ENCODE data around the gene SCN10A.

Gene SCN10A

DNA sequence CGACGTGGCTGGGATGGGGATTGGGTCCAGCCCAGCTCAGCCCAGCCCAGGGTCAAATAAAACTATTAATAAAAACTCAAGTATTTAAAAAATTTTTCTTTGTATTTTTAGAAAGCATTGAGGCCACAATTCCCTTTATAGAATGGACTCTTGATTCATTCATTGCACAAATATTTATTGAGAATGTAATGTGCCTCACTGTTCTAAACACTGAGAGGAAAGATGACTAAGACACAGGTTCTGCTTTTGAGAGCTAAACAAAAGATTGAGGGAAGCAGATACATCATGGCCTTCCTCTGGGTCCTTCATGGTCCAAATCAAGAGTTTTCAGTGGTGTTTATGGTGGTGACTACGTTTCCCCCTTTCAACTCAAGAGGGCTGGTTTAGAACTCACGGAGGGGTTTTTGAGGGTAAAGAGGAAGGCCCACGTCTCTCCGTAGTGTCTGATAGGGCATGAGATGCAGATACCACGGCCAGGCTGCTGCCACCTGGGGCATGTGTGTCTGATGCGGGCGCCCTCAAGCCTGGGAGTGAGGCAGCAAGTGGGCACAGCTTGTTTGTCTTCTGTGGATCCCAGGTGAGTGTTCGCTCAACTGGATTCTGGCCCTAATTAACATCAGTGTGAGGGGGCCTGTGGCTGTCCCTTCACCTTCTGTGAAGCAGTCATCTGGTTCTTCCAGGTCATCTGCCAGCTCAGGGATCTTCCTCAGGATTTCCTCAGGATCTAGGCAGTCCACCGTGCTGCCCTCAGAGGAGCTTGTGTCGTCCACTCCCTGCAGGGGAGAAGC lies 93.0 kb downstream of the SCN10A start:
- no peak for DNase-seq (ENCODE audit: low read depth in 2 of 3, low spot score in 1 of 3)

DNA sequence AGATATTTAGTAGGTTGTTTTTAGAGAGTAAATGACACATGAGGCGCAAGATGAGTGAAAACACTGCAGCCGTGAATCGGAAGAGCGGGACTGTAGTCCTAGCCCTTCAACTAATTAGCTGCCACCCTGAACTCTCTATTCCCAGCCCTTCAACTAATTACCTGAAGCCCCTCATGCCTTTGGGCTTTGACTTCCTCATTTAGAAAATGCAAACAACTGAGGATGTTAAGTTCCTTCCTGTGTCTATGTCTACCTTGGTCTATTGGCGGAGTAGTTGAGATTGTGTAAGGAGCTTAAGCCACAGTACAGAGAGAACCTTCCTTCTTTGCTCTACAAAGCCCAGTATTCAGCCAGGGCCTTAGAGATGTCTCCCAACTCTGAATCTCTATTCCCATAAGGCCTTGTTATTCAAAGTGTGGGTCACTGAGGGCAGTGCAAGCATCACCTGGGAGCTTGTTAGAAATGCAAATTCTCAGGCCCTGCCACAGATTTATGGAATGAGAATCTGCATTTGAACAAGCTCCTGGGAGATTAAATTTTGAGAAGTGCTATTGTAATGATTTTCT lies 94.7 kb downstream of the SCN10A start:
- no peak for DNase-seq (ENCODE audit: low read depth in 2 of 3, low spot score in 1 of 3)

- DNase-seq (ENCODE audit: low read depth in 2 of 3, low spot score in 1 of 3): no peak
Measured at GRCh38 chr3:38720465-38720864, 95.6 kb downstream of the SCN10A start.

DNA sequence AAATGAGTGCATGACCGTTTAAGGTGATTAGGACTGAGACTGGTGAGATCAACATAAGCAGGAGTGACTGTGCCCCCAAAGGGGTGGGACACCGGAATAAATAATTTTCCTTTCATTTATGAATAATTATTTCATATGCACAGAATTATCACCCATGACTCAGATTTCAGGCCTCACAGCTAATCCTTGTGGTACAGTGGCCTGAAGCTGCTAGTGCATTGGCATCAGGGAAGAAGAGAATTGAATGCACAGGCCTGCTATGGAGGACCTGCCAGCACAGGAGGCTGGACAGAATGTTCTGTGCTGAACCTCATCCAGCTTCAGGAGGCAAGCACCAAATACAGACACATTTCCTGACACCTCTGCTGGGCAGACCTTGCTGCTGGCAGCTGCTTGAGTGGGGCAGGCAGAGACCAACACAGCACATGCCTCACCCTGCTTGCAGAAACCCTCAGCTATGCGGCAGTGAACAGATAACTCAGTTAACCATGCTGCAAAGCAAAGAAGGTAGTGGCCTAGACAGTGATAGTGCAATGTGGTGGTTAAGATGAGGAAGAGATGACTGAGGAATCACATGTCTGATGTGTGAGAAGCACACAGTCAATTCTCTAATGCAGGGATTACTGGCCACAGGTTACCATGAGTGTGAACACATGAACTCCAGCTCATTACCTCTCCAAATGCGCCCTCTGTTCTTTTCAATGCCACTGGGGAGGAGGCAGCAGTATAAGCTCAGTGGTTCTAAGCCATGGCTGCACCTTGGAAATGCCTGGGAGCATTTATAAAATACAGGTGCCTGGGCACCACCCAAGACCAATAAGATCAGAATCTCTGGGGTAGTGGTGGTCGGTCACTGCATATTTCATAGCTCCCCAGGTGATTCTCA lies 98.4 kb downstream of the SCN10A start:
- no peak for DNase-seq (ENCODE audit: low read depth in 2 of 3, low spot score in 1 of 3)

DNA sequence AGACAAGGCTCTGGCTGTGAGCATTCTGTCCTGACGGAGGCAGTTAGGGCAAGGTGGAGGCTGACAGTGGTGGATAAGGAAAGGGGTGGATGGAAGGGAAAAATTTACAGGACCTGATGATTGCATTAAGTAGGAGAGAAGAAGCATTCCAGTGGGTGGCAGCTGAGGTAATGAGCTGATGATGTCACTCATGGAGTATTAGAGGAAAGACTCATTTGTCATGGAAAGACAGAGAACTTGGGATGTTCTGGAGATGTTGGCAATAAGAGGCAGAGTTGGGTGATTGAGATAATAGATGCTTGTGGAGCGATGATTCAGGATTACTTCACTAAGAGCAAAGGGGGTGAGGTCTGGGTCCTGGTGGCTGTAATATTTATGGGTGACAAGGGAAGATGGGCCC lies 102.9 kb downstream of the SCN10A start:
- no peak for DNase-seq (ENCODE audit: low read depth in 2 of 3, low spot score in 1 of 3)

DNA sequence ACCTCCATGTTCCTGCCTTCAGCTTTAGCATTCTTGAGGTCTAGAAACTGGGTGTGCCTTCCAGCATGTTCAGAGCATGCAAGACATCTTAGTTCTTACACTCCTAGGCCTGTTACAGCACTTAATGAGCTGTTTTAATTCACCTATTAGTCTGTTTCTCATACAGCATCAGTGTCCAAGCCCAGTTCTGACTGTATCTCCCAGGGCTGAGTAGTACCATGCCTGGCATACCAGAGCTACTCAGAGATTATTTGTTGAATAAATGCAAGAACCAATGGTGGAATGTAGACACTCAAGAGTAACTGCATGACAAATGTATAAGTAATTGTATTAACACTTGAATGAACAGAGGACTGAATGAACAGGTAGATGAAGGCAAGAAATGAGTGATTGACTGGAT lies 104.7 kb downstream of the SCN10A start:
- no peak for DNase-seq (ENCODE audit: low read depth in 2 of 3, low spot score in 1 of 3)

DNA sequence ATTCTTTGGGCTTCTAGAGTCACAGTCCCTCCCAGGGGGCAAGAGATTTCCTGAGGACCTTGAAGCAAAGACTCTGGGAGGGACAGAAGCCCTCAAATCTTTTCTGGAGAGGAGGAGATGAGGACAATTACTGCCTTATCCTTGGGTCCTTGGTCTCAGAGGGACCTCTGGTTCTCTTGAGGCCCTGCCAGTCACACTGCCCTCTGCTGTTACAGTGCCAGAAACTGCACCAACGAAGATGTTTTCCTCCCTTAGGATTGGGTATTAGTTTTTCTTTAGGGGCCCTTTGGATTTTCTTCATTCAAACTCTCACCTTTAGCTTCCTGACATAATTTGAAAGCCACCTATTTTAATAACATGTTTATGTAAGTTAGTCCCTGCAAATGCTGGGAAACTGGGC lies 108.3 kb downstream of the SCN10A start:
- no peak for DNase-seq (ENCODE audit: low read depth in 2 of 3, low spot score in 1 of 3)

- no peak for DNase-seq (ENCODE audit: low read depth in 2 of 3, low spot score in 1 of 3)
Measured at GRCh38 chr3:38706961-38707360, 109.1 kb downstream of the SCN10A start.

GRCh38 chr3:38702231-38702630 lies 113.8 kb downstream of the SCN10A start:
- DNase-seq (ENCODE audit: low read depth in 2 of 3, low spot score in 1 of 3): no peak

- no peak for DNase-seq (ENCODE audit: low read depth in 2 of 3, low spot score in 1 of 3)
Measured at GRCh38 chr3:38698760-38699159, 117.3 kb downstream of the SCN10A start.

- DNase-seq (ENCODE audit: low read depth in 2 of 3, low spot score in 1 of 3): no peak
Measured at GRCh38 chr3:38698061-38698460, 118.0 kb downstream of the SCN10A start.

DNA sequence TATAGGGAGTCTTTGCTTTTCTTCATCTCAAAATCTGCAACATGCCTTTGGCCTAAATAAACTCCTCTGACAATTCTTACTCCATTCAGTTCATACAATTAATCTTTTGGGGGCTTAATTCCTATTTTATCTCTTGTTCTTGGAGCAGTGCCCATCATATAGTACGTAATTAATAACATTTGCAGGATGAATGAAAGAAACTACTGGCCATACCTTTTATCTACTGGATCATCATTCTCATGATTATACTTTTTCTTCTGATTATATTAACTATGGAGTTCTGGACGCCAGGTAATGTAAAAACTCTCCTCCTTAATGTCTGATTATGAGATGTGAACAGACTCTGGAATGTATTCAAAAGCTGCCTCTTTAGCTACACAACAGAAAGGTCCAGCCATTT lies 120.0 kb downstream of the SCN10A start:
- no peak for DNase-seq (ENCODE audit: low read depth in 2 of 3, low spot score in 1 of 3)

GRCh38 chr3:38690185-38690584 lies 125.8 kb downstream of the SCN10A start:
- no peak for DNase-seq (ENCODE audit: low read depth in 2 of 3, low spot score in 1 of 3)

GRCh38 chr3:38689774-38690173 lies 126.2 kb downstream of the SCN10A start:
- no peak for DNase-seq (ENCODE audit: low read depth in 2 of 3, low spot score in 1 of 3)

DNA sequence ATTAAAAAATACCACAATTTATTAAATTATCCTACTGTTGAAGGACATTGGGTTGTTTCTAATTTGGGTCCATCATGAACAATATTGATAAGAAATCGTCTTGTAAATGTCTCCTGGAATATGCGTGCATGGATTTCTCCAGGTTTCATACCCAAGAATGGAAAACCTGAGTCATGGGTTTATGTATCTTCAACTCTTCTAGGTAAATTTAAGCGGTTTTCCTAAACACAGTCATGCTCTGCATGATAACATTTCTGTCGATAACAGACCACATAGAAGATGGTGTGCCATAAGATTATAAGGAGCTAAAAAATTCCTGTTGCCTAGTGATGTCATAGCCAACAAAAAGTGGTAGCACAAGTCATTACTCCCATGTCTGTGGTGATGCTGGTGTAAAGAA lies 126.7 kb downstream of the SCN10A start:
- no peak for DNase-seq (ENCODE audit: low read depth in 2 of 3, low spot score in 1 of 3)

- DNase-seq (ENCODE audit: low read depth in 2 of 3, low spot score in 1 of 3): no peak
Measured at GRCh38 chr3:38687321-38687720, 128.7 kb downstream of the SCN10A start.

- DNase-seq (ENCODE audit: low read depth in 2 of 3, low spot score in 1 of 3): no peak
Measured at GRCh38 chr3:38684546-38684945, 131.5 kb downstream of the SCN10A start.

- no peak for DNase-seq (ENCODE audit: low read depth in 2 of 3, low spot score in 1 of 3)
Measured at GRCh38 chr3:38669668-38670067, 146.3 kb downstream of the SCN10A start.

DNA sequence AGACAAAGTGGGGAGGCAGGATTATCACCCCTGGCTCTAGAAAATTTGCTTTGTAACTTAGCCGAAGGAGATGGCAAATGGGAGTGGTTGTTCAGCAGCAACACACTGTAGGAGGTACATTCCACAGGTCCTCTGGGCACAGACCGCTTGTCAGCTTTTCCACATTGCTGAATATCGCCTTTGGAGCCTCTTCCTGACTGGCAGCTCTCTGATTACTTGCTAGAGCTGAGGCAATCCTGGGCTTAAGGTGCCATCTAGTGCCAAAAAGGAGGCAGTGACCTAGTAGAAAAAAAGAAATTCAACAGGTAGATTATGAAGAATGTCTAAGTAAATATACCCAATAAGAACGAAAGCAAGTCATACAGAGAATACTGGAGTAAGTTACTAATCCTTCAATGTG lies 153.5 kb downstream of the SCN10A start:
- no peak for DNase-seq (ENCODE audit: low read depth in 2 of 3, low spot score in 1 of 3)

DNA sequence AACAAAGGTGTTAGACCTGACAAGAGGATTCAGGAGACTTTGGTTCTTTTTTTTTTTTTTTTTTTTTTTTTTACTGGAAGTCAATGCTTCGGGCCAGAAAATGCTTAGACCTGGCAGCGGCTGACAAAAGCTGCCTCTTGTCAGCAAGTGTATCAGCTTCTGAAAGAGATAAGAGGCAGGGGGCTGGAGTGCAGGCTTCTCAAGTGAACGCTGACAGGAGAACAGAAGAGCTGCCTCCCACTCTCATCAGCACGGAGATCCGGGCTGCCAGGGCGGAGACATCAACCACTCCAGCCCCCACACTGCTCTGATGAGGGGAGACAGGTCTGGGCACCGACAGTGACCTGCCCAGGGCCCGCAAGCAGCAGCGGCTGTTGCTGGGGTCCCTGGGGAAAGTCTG lies 157.2 kb downstream of the SCN10A start:
- DNase-seq (ENCODE audit: low read depth in 2 of 3, low spot score in 1 of 3): no peak

- DNase-seq (ENCODE audit: low read depth in 2 of 3, low spot score in 1 of 3): no peak
Measured at GRCh38 chr3:38657369-38657768, 158.6 kb downstream of the SCN10A start.

DNA sequence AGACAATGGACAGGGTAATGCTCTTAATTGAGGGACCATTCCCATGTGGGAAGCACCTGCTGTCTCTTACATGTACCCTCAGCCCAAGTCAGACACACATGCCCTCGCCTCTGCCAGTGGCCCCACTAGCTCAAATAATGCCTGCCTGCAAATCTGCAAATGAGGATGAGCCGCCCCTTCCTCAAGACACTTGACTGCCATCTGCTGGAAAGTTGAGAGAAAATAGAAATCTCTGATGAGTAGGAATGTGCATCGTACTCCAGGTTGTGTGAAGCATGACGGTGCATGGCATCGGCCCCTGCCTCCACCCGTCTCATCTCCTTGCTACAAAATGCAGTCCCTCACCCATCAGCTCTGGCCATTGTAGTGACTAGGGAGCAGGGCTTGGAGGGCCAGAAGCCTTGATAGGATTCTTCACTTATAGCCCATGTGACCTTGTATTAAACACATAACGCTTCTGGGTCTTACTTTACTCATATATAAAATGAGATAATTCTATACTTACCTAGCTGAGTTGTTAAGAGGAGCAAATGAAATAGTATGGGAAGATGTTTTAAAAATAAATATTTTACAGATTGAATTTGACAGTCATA lies 160.2 kb downstream of the SCN10A start:
- peak in 1 of 3 donors; percentile 26 for DNase-seq (ENCODE audit: low read depth in 2 of 3, low spot score in 1 of 3)

Data from stimulated activated CD4-positive, alpha-beta T cell treated with anti-CD3 and anti-CD28 coated beads, Interleukin-12 subunit alpha, Interleukin-12 subunit beta, amount 100 ng/mL, for 48 hours (primary cell).